ENCODE data around the gene COPS4. TPM values are rescaled to one million over a fixed set of nuclear protein-coding genes. Genes with fewer than 3 reads are reported as not detected.
"Not testable (repeated sequence)": the region's sequence is repeated elsewhere in the genome, so short reads cannot be mapped to it uniquely, and the experiment has no call there.

COPS4 gene
- total RNA-seq, 2 experiments from 2014 or later, result 35.7 to 35.9 TPM

- Mint-ChIP-seq H3K36me3 (ENCODE audit: low read depth) (peaks cover 18% of the 10 kb centered on the region), H3K4me1 (peaks cover 27% of the 10 kb centered on the region)
- intact Hi-C loops (cut with DNase I, micrococcal nuclease); ATAC-seq; H3K9me3 Mint-ChIP-seq (ENCODE audit: low read depth); H3K27me3 Mint-ChIP-seq; H3K27ac Mint-ChIP-seq; DNase-seq; H3K4me3 Mint-ChIP-seq: not testable (repeated sequence)
- CTCF ChIA-PET, result interaction anchor here (0.7 to 4.2 kb wide), 6 partner anchors 10 to 251 kb away, joined by 3 to 19 read pairs (median 4); partner anchors contain the start of gene PLAC8
- POLR2A ChIA-PET, result interaction anchor here (0.7 kb wide), 1 partner anchor 373 kb away, joined by 3 read pairs; no protein-coding TSS in a partner anchor
Observed at GRCh38 chr4:83084956-83085355, 50.0 kb downstream of the COPS4 start.

DNA sequence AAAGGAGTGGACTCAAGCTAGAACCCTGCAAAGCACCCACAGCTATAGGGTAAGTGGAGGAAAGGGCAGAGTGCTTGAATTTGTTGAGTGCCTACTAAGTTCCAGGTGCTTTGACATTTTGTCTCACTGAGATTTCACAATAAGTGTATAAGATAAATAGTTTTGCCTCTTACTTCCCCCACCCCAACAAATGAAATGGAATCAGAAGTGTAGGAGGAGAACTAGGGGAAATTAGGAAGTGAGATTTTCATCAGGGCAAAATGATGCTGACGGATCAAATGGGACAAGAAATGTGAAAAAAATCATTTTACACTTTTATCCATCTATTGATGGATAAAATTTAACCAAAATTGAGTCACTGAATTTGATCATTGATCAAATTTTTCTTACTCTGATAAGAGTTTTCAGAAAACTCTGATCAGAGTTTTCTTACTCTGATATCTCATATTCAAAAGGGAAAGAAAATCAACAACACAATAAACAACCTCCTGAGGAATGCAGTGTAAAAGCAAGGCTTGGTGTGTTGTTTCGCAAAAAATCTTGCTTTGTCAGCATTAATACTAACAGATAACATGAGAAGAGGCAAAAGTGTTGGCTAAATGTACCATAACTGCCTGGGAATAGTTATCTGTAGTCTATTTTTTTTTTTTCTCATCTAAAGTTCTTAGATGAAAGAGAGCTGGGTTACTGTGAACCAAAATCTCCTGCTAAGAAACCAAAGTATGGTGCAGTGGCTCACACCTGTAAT is 54.6 kb downstream of the COPS4 start:
- Mint-ChIP-seq H3K4me3 (no peak overlapping the region), H3K4me1 (peaks cover 12% of the 10 kb centered on the region), H3K27ac (no peak overlapping the region), H3K27me3 (no peaks in the 10 kb centered on the region), H3K36me3 (ENCODE audit: low read depth) (peaks cover 39% of the 10 kb centered on the region), H3K9me3 (ENCODE audit: low read depth) (no peaks in the 10 kb centered on the region)
- DNase-seq, result no peak
- CTCF ChIA-PET, result interaction anchor here (1.1 kb wide), 1 partner anchor 42 kb away, joined by 3 read pairs; no protein-coding TSS in a partner anchor
- POLR2A ChIA-PET, result no interaction called here
- no peak for ATAC-seq
- intact Hi-C loops (cut with DNase I, micrococcal nuclease), result no loop called here

GRCh38 chr4:83093060-83093640 is 58.2 kb downstream of the COPS4 start:
- H3K9me3 Mint-ChIP-seq (ENCODE audit: low read depth), result no peaks in the 10 kb centered on the region
- no peak for ATAC-seq
- ChIA-PET POLR2A (no interaction called here), CTCF (interaction anchor here (0.6 to 1.6 kb wide), 4 partner anchors 17 to 22 kb away, joined by 3 to 7 read pairs (median 3); no protein-coding TSS in a partner anchor)
- intact Hi-C loops (cut with DNase I, micrococcal nuclease), result no loop called here
- no peak overlapping the region for H3K4me3 Mint-ChIP-seq
- H3K4me1 Mint-ChIP-seq, result peaks cover 24% of the 10 kb centered on the region
- H3K27ac Mint-ChIP-seq, result peak overlapping the region; percentile 7
- DNase-seq, result no peak
- peaks cover 55% of the 10 kb centered on the region for H3K36me3 Mint-ChIP-seq (ENCODE audit: low read depth)
- H3K27me3 Mint-ChIP-seq, result no peaks in the 10 kb centered on the region

DNA sequence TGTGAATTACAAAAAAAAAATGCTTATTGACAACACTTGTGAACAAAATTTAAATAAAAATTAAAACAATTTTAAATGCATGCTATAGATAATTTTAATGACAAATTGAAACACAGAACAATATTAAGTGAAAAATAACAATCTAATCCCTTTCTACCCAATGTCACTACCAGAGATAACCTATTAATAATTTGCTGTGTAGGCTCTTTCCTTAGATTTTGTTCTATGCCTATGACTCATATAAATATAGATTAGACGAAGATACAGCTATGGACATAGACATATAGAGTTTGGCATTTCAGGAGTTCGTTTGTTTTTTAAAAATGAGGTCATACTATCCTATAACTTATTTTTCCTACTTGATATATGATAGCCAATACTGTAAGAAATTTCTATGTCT is 61.4 kb downstream of the COPS4 start:
- Mint-ChIP-seq H3K36me3 (ENCODE audit: low read depth) (peaks cover 63% of the 10 kb centered on the region), H3K4me3 (no peak overlapping the region), H3K9me3 (ENCODE audit: low read depth) (peaks cover 3% of the 10 kb centered on the region), H3K4me1 (peaks cover 36% of the 10 kb centered on the region), H3K27ac (no peak overlapping the region), H3K27me3 (no peaks in the 10 kb centered on the region)
- DNase-seq, result no peak
- no peak for ATAC-seq
- intact Hi-C loops (cut with DNase I, micrococcal nuclease), result no loop called here
- ChIA-PET POLR2A (no interaction called here), CTCF (interaction anchor here (0.7 to 2.6 kb wide), 6 partner anchors 14 to 166 kb away, joined by 3 to 9 read pairs (median 4); no protein-coding TSS in a partner anchor)

DNA sequence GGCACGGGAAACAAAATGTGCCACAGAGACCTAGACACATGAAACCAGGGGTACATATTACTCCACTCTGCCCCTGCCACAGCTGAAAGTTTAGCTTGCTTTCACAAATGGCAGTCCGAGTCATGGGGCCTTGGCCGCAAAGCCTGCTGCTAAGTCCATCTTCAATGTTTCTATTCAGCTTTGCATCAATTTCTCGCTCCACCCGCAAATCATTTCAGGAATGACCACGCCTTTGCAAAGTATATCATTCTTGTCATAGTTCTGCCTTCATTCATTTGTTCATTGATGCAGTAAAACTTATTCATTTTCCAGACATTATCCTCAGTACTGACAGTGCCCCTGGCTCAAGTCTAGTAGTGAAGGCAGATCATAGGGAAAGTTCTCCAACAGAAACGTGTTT is 70.0 kb downstream of the COPS4 start:
- Mint-ChIP-seq H3K4me3 (no peak overlapping the region), H3K27me3 (no peaks in the 10 kb centered on the region), H3K4me1 (peaks cover 55% of the 10 kb centered on the region), H3K36me3 (ENCODE audit: low read depth) (peaks cover 55% of the 10 kb centered on the region), H3K27ac (peak overlapping the region; percentile 40), H3K9me3 (ENCODE audit: low read depth) (peaks cover 1% of the 10 kb centered on the region)
- POLR2A ChIA-PET, result no interaction called here
- ATAC-seq (no peak), DNase-seq (no peak)
- intact Hi-C loops (cut with DNase I, micrococcal nuclease), result no loop called here
- CTCF ChIA-PET, result interaction anchor here (1.7 kb wide), 1 partner anchor 9 kb away, joined by 4 read pairs; the partner anchor contains the start of gene PLAC8

DNA sequence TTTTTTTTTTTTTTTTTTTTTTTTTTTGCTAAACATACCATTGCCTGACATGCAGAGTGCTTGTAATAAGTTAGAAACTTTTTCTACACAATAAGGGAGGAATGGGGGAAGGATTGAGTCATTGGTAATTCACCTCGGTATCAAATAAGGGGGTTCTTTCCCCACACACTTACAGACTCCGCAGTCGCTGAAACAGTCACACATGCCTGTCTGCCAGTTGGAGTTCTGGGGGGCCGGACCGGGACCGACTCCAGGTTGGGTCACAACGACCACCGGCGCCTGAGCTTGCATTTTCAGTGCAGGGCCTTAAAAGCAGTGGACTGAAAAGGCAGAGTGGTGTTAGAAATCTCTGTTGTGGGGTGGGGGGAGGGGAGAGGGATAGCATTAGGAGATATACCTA is 72.6 kb downstream of the COPS4 start:
- DNase-seq (peak; percentile 52), ATAC-seq (peak; percentile 9)
- Mint-ChIP-seq H3K4me1 (peaks cover 49% of the 10 kb centered on the region), H3K4me3 (peak overlapping the region; percentile 39), H3K27me3 (no peaks in the 10 kb centered on the region), H3K9me3 (ENCODE audit: low read depth) (no peaks in the 10 kb centered on the region), H3K36me3 (ENCODE audit: low read depth) (peaks cover 38% of the 10 kb centered on the region), H3K27ac (peak overlapping the region; percentile 67)
- ChIA-PET CTCF (interaction anchor here (1.2 kb wide), 1 partner anchor 250 kb away, joined by 3 read pairs; no protein-coding TSS in a partner anchor), POLR2A (no interaction called here)
- intact Hi-C loops (cut with DNase I, micrococcal nuclease), result no loop called here

DNA sequence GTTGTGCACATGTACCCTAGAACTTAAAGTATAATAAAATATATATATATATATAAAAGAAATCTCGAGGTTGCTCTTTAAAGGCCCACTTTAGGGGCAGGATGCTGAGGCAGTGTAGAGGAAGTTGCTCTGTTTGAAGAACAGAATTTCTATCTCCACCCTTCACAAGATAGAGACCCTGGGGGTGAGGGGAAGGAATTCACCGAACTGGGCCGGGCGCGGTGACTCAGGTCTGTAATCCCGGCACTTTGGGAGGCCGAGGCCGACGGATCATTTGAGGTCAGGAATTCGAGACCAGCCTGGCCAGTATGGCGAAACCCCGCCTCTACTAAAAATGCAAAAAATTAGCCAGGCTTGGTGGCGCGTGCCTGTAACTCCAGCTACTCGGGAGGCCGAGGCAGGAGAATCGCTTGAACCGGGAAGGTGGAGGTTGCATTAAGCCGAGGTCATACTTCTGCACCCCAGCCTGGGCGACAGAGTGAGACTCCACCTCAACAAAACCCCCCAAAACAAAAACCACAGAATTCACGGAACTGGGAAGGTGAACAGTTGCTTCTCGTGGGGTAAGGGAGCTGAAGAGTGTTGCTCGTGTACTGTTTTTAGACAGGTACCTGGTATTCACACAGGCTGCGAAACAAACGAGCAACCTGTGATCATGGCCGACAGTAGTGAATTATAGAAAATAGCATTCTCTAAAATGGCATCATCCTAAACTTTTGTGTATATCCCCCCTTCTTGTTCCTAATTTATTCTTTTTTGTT is 73.3 kb downstream of the COPS4 start:
- DNase-seq, result peak; percentile 34
- peaks cover 34% of the 10 kb centered on the region for H3K36me3 Mint-ChIP-seq (ENCODE audit: low read depth)
- intact Hi-C loops (cut with DNase I, micrococcal nuclease), result no loop called here
- no peaks in the 10 kb centered on the region for H3K27me3 Mint-ChIP-seq
- ChIA-PET POLR2A (no interaction called here), CTCF (interaction anchor here (1.2 kb wide), 1 partner anchor 249 kb away, joined by 3 read pairs; no protein-coding TSS in a partner anchor)
- peaks cover 48% of the 10 kb centered on the region for H3K4me1 Mint-ChIP-seq
- H3K27ac Mint-ChIP-seq, result peak overlapping the region; percentile 97
- ATAC-seq, result no peak
- H3K9me3 Mint-ChIP-seq (ENCODE audit: low read depth), result no peaks in the 10 kb centered on the region
- H3K4me3 Mint-ChIP-seq, result peak overlapping the region; percentile 91

DNA sequence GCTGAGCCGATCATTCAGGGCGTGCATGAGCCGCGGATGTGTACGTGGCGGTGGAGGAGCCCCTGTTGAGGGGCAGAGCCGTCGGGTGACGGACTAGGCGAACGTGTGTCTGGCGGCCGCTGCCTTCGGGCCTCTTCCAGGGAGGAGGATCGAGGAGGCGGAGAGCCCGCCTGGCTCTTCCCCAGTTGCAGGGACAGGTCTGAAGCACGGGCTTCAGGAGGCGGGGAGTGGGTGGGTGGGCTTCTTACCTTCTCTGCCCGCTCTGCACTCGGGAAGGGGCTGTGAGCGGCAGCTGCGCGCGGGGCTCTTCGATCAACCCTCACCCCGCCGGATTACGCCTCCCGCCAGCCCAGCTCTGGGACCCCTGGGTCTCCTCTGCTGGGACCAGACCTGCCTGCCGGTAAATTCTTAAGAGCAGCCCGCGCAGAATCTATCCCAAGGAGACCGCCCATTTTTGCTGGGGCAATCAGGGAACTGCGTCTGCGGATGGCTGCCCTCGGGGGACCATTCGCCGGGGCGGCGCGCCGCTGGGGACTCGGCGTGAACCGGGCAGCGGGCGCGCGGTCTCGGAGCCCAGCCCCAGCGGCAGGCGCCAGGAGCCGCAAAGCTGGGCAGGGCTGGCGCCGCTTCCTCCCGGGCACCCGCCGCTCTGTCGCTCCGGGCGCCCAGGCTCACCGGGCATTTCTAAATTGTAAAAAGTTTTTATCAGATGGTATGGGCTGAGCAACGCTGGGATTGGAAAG is 74.7 kb downstream of the COPS4 start:
- no peaks in the 10 kb centered on the region for H3K9me3 Mint-ChIP-seq (ENCODE audit: low read depth)
- peaks cover 49% of the 10 kb centered on the region for H3K4me1 Mint-ChIP-seq
- ChIA-PET POLR2A (interaction anchor here (0.6 to 1.3 kb wide), 3 partner anchors 35 to 350 kb away, joined by 3 to 4 read pairs (median 4); partner anchors contain the start of gene COPS4), CTCF (interaction anchor here (0.6 to 4.3 kb wide), 28 partner anchors 9 to 315 kb away, joined by 3 to 29 read pairs (median 4); partner anchors contain the start of gene COPS4)
- H3K27me3 Mint-ChIP-seq, result no peaks in the 10 kb centered on the region
- H3K36me3 Mint-ChIP-seq (ENCODE audit: low read depth), result peaks cover 25% of the 10 kb centered on the region
- peak; percentile 67 for DNase-seq
- peak overlapping the region; percentile 91 for H3K4me3 Mint-ChIP-seq
- ATAC-seq, result peak; percentile 28
- intact Hi-C loops (cut with DNase I, micrococcal nuclease), result loop anchor here (1.0 to 10.0 kb wide), 17 partner anchors 35 to 735 kb away; partner anchors contain the start of genes COQ2 (in 2 of the 2), HELQ (in 2 of the 2), COPS4 (in 1 of the 2) and MRPS18C (in 1 of the 2)
- H3K27ac Mint-ChIP-seq, result peak overlapping the region; percentile 97

DNA sequence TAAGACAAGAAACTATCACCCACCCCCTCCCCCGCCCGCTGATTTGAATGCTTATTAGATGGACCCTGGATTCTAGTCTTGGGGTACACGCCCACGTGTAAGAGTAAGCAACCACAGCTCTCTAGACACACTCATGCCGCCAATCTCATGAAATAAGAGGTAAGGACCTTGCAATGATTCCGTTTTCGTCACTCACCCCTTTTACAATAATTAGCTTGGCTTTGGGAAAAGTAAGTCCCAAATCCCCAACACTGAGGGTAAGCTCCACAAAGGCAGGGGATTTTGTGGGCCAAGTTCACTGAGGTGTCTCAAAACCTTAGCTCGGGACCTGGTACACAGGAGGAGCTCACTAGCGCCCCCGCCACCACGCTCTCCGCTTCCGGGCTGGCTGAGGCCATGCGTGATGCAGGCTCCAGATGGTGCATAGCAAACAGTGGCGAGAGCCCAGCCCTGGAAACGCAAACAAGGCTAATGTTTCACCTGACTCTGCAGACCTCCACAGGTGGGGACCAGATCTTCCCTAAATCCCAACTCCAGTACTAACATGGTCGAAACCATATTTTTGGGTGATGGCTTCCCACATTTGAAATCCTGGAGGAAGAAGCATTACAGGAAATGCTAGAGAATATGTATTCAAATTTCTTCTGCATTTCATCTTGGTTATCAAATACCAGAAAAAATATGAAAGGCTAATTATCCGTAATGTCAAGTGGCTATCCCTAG is 75.4 kb downstream of the COPS4 start:
- intact Hi-C loops (cut with DNase I, micrococcal nuclease), result loop anchor here (1.0 to 10.0 kb wide), 17 partner anchors 36 to 736 kb away; partner anchors contain the start of genes COQ2 (in 2 of the 2), HELQ (in 2 of the 2), COPS4 (in 1 of the 2) and MRPS18C (in 1 of the 2)
- peak; percentile 96 for DNase-seq
- no peaks in the 10 kb centered on the region for H3K9me3 Mint-ChIP-seq (ENCODE audit: low read depth)
- peak overlapping the region; percentile 91 for H3K4me3 Mint-ChIP-seq
- peaks cover 18% of the 10 kb centered on the region for H3K36me3 Mint-ChIP-seq (ENCODE audit: low read depth)
- no peaks in the 10 kb centered on the region for H3K27me3 Mint-ChIP-seq
- ATAC-seq, result peak; percentile 81
- ChIA-PET CTCF (interaction anchor here (0.6 to 4.3 kb wide), 30 partner anchors 10 to 314 kb away, joined by 3 to 29 read pairs (median 4); partner anchors contain the start of genes COPS4 and COQ2), POLR2A (interaction anchor here (0.6 to 1.3 kb wide), 6 partner anchors 36 to 661 kb away, joined by 3 to 5 read pairs (median 4); partner anchors contain the start of genes COPS4 and COQ2)
- H3K4me1 Mint-ChIP-seq, result peaks cover 49% of the 10 kb centered on the region
- H3K27ac Mint-ChIP-seq, result peak overlapping the region; percentile 96
